ENCODE data around the gene CDIP1. TPM values are rescaled to one million over a fixed set of nuclear protein-coding genes. Genes with fewer than 3 reads are reported as not detected.

Gene CDIP1
- total and polyA plus RNA-seq, 2 experiments from 2014 or later: 39.2 to 57.6 TPM

DNA sequence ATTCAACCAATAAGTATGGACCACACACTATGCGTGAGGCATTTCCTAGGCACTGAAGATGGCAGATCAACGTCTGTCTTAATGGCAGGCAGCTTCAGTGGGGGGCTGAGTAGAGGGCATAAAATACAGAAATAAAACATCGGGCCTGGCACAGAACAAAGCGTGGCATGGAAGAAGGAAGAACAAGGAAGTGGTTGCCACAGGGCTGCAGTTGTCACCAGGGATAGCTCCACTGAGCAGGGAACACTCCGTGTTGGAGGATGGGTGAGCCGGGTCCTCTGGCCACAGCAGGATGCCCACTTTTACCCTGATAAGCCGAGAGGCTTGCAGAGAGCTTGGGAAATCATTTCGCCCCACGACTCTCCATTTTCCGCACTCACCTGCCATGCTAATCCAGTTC, 6.3 kb downstream of the CDIP1 start (continued):
- TF ChIP-seq EZH2 (IDR thresholded peaks at IDR 0.05; ENCODE audit: low read depth, unreplicated experiment) (no peak), POLR2AphosphoS5 (IDR thresholded peaks at IDR 0.05; ENCODE audit: low read depth) (no peak), ZNF114 (CRISPR knock-in tag; IDR thresholded peaks at IDR 0.05) (no peak), ZNF331 (CRISPR knock-in tag; IDR thresholded peaks at IDR 0.05; ENCODE audit: low read depth) (no peak), NANOG (IDR thresholded peaks at IDR 0.05; ENCODE audit: borderline replicate concordance) (no peak), STAT1 (IDR thresholded peaks at IDR 0.05; ENCODE audit: unreplicated experiment) (no peak)
- TF ChIP-seq, protein P1, sequence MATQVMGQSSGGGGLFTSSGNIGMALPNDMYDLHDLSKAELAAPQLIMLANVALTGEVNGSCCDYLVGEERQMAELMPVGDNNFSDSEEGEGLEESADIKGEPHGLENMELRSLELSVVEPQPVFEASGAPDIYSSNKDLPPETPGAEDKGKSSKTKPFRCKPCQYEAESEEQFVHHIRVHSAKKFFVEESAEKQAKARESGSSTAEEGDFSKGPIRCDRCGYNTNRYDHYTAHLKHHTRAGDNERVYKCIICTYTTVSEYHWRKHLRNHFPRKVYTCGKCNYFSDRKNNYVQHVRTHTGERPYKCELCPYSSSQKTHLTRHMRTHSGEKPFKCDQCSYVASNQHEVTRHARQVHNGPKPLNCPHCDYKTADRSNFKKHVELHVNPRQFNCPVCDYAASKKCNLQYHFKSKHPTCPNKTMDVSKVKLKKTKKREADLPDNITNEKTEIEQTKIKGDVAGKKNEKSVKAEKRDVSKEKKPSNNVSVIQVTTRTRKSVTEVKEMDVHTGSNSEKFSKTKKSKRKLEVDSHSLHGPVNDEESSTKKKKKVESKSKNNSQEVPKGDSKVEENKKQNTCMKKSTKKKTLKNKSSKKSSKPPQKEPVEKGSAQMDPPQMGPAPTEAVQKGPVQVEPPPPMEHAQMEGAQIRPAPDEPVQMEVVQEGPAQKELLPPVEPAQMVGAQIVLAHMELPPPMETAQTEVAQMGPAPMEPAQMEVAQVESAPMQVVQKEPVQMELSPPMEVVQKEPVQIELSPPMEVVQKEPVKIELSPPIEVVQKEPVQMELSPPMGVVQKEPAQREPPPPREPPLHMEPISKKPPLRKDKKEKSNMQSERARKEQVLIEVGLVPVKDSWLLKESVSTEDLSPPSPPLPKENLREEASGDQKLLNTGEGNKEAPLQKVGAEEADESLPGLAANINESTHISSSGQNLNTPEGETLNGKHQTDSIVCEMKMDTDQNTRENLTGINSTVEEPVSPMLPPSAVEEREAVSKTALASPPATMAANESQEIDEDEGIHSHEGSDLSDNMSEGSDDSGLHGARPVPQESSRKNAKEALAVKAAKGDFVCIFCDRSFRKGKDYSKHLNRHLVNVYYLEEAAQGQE (IDR thresholded peaks at IDR 0.05; ENCODE audit: unreplicated experiment): no peak
- TF ChIP-seq, protein P2, sequence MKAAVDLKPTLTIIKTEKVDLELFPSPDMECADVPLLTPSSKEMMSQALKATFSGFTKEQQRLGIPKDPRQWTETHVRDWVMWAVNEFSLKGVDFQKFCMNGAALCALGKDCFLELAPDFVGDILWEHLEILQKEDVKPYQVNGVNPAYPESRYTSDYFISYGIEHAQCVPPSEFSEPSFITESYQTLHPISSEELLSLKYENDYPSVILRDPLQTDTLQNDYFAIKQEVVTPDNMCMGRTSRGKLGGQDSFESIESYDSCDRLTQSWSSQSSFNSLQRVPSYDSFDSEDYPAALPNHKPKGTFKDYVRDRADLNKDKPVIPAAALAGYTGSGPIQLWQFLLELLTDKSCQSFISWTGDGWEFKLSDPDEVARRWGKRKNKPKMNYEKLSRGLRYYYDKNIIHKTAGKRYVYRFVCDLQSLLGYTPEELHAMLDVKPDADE (IDR thresholded peaks at IDR 0.05): no peak

DNA sequence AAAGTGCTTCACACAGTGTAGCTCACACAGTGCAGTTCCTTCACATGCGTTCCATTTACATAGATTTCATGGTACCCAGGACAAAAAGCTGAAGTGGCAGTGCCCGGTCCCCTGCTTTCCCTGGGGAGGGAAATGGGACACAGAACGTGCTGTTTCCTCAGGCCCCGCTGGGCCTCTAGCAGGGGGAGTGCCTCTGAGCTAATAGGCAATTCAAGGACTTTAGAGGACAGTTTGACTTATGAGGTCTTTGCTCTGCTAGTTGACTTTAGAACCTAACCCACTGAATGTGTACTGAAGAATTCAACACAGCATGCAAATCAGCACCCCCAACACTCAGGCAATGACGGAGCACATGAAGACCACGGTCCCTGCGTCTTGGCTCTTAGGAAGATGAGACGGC, 6.8 kb downstream of the CDIP1 start:
- no peaks in the 10 kb centered on the region for H3K27me3 ChIP-seq (ENCODE audit: insufficient read depth)
- H3K27ac ChIP-seq (ENCODE audit: low read depth): no peak overlapping the region
- no peak for ATAC-seq
- H4K20me1 ChIP-seq (replicated peaks; ENCODE audit: insufficient read depth): peaks cover 13% of the 10 kb centered on the region
- H3K4me2 ChIP-seq: no peak overlapping the region
- DNase-seq (ENCODE audit: low spot score): no peak
- H3K36me3 ChIP-seq (ENCODE audit: insufficient read depth): no peaks in the 10 kb centered on the region; the same call in none of the 2 replicates
- no peaks in the 10 kb centered on the region for H3K9me2 ChIP-seq (ENCODE audit: insufficient read depth)
- 0 out of 2 replicates have a peak, but pooled peaks cover 17% of the 10 kb centered on the region for H3F3A ChIP-seq (replicated peaks; ENCODE audit: low read depth)
- Mint-ChIP-seq H3K27ac (peak overlapping the region; percentile 9; the same call in 1 of the 2 replicates), H3K4me1 (peaks cover 38% of the 10 kb centered on the region), H3K4me3 (no peak overlapping the region), H3K9me3 (no peaks in the 10 kb centered on the region), H3K27me3 (ENCODE audit: insufficient read depth, low read depth, poor library complexity) (peaks cover 19% of the 10 kb centered on the region), H3K36me3 (ENCODE audit: low read depth) (peaks cover 30% of the 10 kb centered on the region)
- H3K4me3 ChIP-seq: no peak overlapping the region
- H2AFZ ChIP-seq: no peak overlapping the region
- peaks cover 20% of the 10 kb centered on the region; the same call in 1 of the 2 replicates for H3K4me1 ChIP-seq (ENCODE audit: insufficient read depth)
- H3K79me2 ChIP-seq (replicated peaks; ENCODE audit: insufficient read depth): peaks cover 68% of the 10 kb centered on the region
- TF ChIP-seq STAT1 (IDR thresholded peaks at IDR 0.05; ENCODE audit: unreplicated experiment): no peak
- TF ChIP-seq CREB1 (CRISPR knock-in tag; IDR thresholded peaks at IDR 0.05; ENCODE audit: low read depth): no peak
- TF ChIP-seq, protein P1 (IDR thresholded peaks at IDR 0.05; ENCODE audit: unreplicated experiment): no peak
- TF ChIP-seq JUNB (IDR thresholded peaks at IDR 0.05; ENCODE audit: unreplicated experiment): no peak
- TF ChIP-seq EZH2phosphoT487 (IDR thresholded peaks at IDR 0.05; ENCODE audit: unreplicated experiment): no peak
- no peak for TF ChIP-seq NANOG (IDR thresholded peaks at IDR 0.05; ENCODE audit: borderline replicate concordance)
